Stomach (tissue), 9 donors: ENCODE data around the gene RUNX1. TPM values are rescaled to one million over a fixed set of nuclear protein-coding genes. Genes with fewer than 3 reads are reported as not detected.

ENCODE experiments used
- DNase-seq, 2 donors: peaks; one replicate each; pipeline versions ENCODE4 v3.0.0 to v3.0.0-alpha.2; 2013 to 2019
- H3K27ac ChIP-seq, 5 donors: fragments of 200-600 bp in 4 of 5; sonication (generic) in 4 of 5; one replicate each; pipeline ENCODE4 v1.5.1; 2013 to 2019; ENCODE audit warnings: mild to moderate bottlenecking in 1 of 5, moderate library complexity in 1 of 5
- H3K27me3 ChIP-seq, 3 donors: fragments of 200-600 bp; sonication (generic); one replicate each; pipeline ENCODE4 v1.5.1; 2017 to 2019; ENCODE audit warnings: mixed run types in 1 of 3
- H3K36me3 ChIP-seq, 4 donors: fragments of 200-600 bp; sonication (generic); 1 replicate in 3 of 4; 2 replicates in 1 of 4; pipeline ENCODE4 v1.5.1; 2016 to 2019
- H3K4me1 ChIP-seq, 4 donors: fragments of 200-600 bp; sonication (generic); one replicate each; pipeline ENCODE4 v1.5.1; 2016 to 2019
- H3K4me3 ChIP-seq, 4 donors: fragments of 200-600 bp; sonication (generic) in 3 of 4; one replicate each; pipeline ENCODE4 v1.5.1; 2016 to 2019; ENCODE audit warnings: mild to moderate bottlenecking in 1 of 4
- H3K9me3 ChIP-seq, 4 donors: fragments of 200-600 bp; sonication (generic); one replicate each; pipeline ENCODE4 v1.5.1; 2016 to 2019
- CTCF ChIP-seq, 7 experiments: fragments of 450-650 bp in 4 of 7; fragments of 200-600 bp in 3 of 7; sonication (generic) in 3 of 7; IDR thresholded peaks; one replicate each; pipeline ENCODE4 v1.5.1; 2016 to 2019; ENCODE audit warnings: antibody characterized with exemption in 7 of 7, control low read depth in 2 of 7, mild to moderate bottlenecking in 1 of 7
- EP300 ChIP-seq: sonication (generic); formaldehyde crosslinking; IDR thresholded peaks from one replicate; pipeline ENCODE4 v1.6.1; 2017; ENCODE audit warnings: antibody characterized with exemption
- POLR2A ChIP-seq, 4 donors: fragments of 450-650 bp; IDR thresholded peaks; one replicate each; pipeline ENCODE4 v1.6.1; 2016; ENCODE audit warnings: antibody characterized with exemption in 4 of 4, control low read depth in 2 of 4, mild to moderate bottlenecking in 1 of 4, moderate library complexity in 1 of 4
- POLR2AphosphoS5 ChIP-seq, 3 donors: sonication (generic); formaldehyde crosslinking; IDR thresholded peaks; one replicate each; pipeline ENCODE4 v1.6.1; 2016; ENCODE audit warnings: antibody characterized with exemption in 3 of 3
- WGBS, 5 donors: extraction: QIAGEN DNeasy Blood & Tissue Kit in 3 of 5; methylation state at CpG; one replicate each; pipeline versions ENCODE4 v1.1.5 to v1.1.7; 2013 to 2018; 5-methylcytosine and 5-hydroxymethylcytosine counted together
- intact Hi-C: fragments of 100-400 bp; cut with DNase I; formaldehyde crosslinking; loops from one replicate; pipeline ENCODE4 v1.15.1; 2023; ENCODE audit warnings: low total_unique reads
- polyA plus RNA-seq, 3 donors: library from polyadenylated mRNA; stranded (reverse); fragments of 200-250 nt; gene quantifications; one replicate each; pipeline ENCODE4 v1.2.3, GENCODE V29; 2013
- total RNA-seq, 5 donors: library from RNA; depleted of rRNA; stranded (reverse); fragments of >200 nt; gene quantifications; one replicate each; pipeline versions ENCODE4 v1.1.0 to v1.2.3, GENCODE V29; 2014 to 2016
- donor health status: healthy with polysubstance abuse.
- donor health status: Bipolar disorder and iron deficiency.
- donor health status: healthy.

The RUNX1 gene
- total and polyA plus RNA-seq, 8 donors, result 8.0 to 213 (median 40.0) TPM

GRCh38 chr21:34840693-34841092 is 208.4 kb downstream of the RUNX1 start:
- H3K36me3 ChIP-seq, result peaks cover 0 to 48% (median 17%) of the 10 kb centered on the region in 4 donors
- peak overlapping the region in 1 of 5 donors; percentile 3 for H3K27ac ChIP-seq
- WGBS, 5 donors, result 85 to 95% (median 94%) methylated on average over 4 of the region's 4 CpGs
- no peak for DNase-seq
- no peaks in the 10 kb centered on the region for H3K27me3 ChIP-seq
- intact Hi-C loops, result no loop called here
- peaks cover 34 to 87% (median 49%) of the 10 kb centered on the region in 4 donors for H3K4me1 ChIP-seq
- H3K9me3 ChIP-seq, result no peaks in the 10 kb centered on the region
- no peak for TF ChIP-seq POLR2AphosphoS5 (IDR thresholded peaks at IDR 0.05)
- no peak for TF ChIP-seq POLR2A (IDR thresholded peaks at IDR 0.05)
- TF ChIP-seq CTCF (IDR thresholded peaks at IDR 0.05), result no peak
- TF ChIP-seq EP300, result no peak
- H3K4me3 ChIP-seq, result no peak overlapping the region

GRCh38 chr21:34838956-34839820 is 209.9 kb downstream of the RUNX1 start:
- no peak for DNase-seq
- Histone ChIP-seq H3K4me3 (no peak overlapping the region), H3K4me1 (peaks cover 34 to 87% (median 48%) of the 10 kb centered on the region in 4 donors), H3K36me3 (peaks cover 2 to 47% (median 21%) of the 10 kb centered on the region in 4 donors), H3K27ac (peak overlapping the region in 3 of 5 donors; percentile 13 to 83 (median 33)), H3K27me3 (no peaks in the 10 kb centered on the region), H3K9me3 (no peaks in the 10 kb centered on the region)
- 77 to 80% (median 80%) methylated on average over 13 to 14 of the region's 14 CpGs for WGBS, 5 donors
- TF ChIP-seq CTCF (IDR thresholded peaks at IDR 0.05) (no peak), EP300 (no peak), POLR2AphosphoS5 (IDR thresholded peaks at IDR 0.05) (no peak)
- intact Hi-C loops, result no loop called here

GRCh38 chr21:34836933-34837505 is 212.1 kb downstream of the RUNX1 start:
- peak overlapping the region; percentile 52 to 83 (median 63) for H3K27ac ChIP-seq
- peaks cover 9 to 60% (median 35%) of the 10 kb centered on the region in 4 donors for H3K36me3 ChIP-seq
- DNase-seq, result no peak
- peak overlapping the region in 1 of 4 donors; percentile 21 for H3K4me3 ChIP-seq
- no peaks in the 10 kb centered on the region for H3K27me3 ChIP-seq
- 36 to 48% (median 43%) methylated on average over 4 of the region's 4 CpGs for WGBS, 5 donors
- intact Hi-C loops, result no loop called here
- peaks cover 29 to 93% (median 50%) of the 10 kb centered on the region in 4 donors for H3K4me1 ChIP-seq
- TF ChIP-seq CTCF (IDR thresholded peaks at IDR 0.05) (no peak), POLR2A (IDR thresholded peaks at IDR 0.05) (no peak), EP300 (no peak), POLR2AphosphoS5 (IDR thresholded peaks at IDR 0.05) (no peak)
- no peaks in the 10 kb centered on the region for H3K9me3 ChIP-seq

GRCh38 chr21:34836103-34836932 is 212.8 kb downstream of the RUNX1 start:
- Histone ChIP-seq H3K4me1 (peaks cover 29 to 86% (median 50%) of the 10 kb centered on the region in 4 donors), H3K9me3 (no peaks in the 10 kb centered on the region), H3K4me3 (peak overlapping the region in 1 of 4 donors; percentile 21), H3K27me3 (no peaks in the 10 kb centered on the region), H3K36me3 (peaks cover 6 to 57% (median 35%) of the 10 kb centered on the region in 4 donors), H3K27ac (peak overlapping the region; percentile 47 to 83 (median 63))
- intact Hi-C loops, result no loop called here
- 41 to 56% (median 44%) methylated on average over 13 of the region's 13 CpGs for WGBS, 5 donors
- peak; percentile 71 to 76 for DNase-seq
- peak in 2 of 3 donors; percentile 39 to 84 for TF ChIP-seq POLR2AphosphoS5 (IDR thresholded peaks at IDR 0.05)
- TF ChIP-seq CTCF (IDR thresholded peaks at IDR 0.05), result no peak
